Eye (tissue), 1 donor: ENCODE measurements around the gene STEAP1B.
A peak's percentile ranks its signal among the peaks of the same experiment; 100 is the strongest.

ENCODE experiments used
- DNase-seq: peaks from one replicate; pipeline ENCODE4 v3.0.0-alpha.2; 2015

Gene STEAP1B

DNA sequence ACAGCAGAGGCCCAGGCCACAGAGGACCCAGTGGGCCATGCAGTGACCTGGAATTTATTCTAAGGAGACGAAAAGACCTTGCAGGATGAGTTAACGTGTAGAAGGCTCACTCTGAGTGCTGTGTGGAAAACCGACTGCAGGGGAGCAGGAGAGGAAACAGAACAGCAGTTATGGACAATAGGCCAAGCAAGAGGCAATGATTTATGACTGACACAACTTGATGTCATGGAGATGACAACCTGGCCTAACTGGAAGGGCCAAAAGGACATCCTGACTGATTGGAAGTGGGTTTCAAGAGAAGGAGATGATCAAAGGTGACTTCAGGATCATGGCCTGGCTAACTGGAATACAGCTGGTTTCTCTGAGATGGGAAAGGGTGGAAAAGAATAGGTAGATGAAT lies 72.9 kb downstream of the STEAP1B start:
- no peak for DNase-seq

DNA sequence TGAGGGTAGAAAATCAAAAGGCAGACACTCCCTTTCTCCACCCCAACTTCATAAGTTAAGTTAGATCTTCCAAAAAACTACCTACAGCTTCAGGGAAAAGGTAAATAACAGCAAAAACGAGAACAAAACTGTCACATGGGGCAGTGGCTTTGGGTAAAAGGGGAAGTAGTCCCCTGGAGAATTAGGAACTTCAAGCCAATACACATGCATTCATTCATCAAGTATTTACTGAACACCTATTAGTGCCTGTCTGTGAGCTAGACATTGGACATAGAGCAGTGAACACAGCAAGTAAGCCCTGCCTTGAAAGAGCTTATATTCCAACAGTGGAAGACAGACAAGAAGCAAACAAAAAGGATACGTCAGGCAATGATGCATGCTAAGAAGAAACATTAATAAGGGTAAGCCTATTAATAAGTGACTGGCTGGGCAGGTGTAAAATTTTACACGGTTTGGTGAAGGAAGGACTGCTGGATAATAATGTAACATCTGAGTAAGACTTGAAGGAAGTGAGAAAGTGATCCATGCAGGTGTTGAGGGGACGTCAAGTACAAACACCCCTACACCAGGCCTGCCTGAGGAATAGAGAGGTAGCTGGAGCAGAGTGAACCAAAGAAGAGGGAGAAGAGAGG lies 73.4 kb downstream of the STEAP1B start:
- no peak for DNase-seq

DNA sequence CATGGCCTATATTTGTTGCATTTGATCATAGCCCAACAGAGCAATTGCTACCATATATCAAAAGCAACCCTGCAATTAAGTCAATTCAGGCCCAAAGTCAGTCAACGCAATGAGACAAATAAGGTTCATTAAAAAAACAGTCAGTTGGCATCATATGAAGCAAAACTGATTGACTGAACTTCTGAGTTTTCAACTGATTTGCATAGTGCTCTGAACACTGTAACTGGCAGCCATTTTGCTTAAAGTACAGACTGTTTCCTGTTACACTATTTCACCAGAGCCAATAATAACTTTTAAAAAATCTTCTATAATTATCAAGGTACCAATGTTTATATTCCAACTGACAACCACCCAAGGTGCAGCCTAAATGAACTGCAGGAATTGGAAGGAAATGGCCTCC lies 74.6 kb downstream of the STEAP1B start:
- DNase-seq = no peak

DNA sequence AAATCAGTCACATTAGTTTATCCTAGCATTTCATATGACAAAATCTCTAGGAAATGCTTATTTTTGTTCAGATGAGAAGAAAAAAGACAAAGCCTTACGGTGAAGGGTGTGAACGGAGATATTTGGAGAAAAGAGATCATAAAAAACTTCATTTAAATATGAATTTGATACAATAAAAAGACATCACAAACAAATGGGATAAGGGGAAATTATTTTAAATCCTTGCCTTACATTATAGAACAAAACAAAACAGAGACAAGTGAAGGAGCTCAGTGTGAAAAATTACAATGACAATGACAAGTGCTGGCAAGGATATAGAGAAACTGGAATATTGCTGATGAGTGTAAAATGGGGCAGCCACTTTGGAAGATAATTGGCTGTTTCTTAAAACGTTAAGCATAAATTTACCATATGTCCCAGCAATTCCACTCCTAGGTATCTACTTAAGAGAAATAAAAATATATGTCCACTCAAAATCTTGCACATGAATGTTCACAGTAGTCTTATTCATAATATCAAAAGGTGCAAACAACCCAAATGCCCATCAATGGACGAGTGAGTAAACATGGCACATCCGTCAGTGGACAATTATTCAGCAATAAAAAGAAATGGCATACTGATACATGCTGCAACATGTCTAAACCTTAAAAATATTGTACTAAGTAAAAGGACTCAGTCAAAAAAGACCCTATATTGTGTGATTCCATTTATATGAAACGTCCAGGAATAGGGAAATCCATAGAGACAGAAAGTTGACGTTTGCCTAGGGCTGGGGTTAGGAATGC lies 77.0 kb downstream of the STEAP1B start:
- no peak for DNase-seq

DNA sequence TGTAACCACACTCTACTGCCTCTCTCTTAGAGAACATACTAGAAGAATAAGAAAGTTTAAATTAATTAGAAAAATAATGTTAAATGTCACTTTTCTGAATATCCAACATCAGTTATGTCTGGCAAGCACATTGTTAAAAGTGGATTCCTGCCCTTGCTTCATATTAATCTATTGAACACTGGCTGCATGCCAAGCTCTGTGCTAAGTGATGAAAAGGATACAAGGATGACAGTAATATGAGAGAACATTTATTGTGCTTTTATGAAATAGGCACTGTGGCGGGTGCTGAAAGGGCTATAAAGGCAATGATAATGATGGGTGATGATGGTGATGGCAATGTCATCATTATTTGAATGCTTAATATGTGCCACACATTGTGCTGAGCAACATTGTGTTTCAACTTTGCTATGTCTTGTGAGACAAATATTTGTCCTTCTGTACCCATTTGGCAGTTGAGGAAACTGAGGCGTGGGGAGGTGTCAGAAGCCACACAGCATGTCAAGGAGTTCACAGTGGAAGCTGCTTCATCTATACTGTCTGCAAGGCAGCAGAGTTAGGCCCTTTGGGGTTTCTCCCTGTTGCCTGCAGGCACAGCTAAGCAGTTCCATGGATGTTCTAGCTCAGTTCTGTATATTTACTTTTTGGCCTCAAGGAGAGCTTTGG lies 78.9 kb downstream of the STEAP1B start:
- DNase-seq = peak; percentile 42

DNA sequence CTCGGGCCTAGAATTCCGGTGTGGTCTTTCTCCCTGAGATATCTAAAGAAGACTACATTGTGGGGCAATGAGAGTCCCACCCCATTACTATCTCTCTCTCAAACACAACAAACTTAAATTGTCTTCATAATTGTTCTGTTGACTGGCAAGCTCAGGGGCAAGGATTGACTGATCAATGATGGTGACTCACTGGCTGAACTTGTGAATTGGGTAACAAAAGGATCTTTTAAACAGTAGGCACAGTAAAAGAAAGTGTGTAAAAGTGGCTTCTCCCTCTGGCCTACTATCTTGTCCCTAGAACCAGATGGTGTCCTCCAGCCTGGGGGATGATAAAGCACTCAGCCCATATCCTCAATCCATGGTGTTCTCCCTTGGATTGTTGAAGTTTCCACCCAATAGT lies 80.0 kb downstream of the STEAP1B start:
- no peak for DNase-seq

DNA sequence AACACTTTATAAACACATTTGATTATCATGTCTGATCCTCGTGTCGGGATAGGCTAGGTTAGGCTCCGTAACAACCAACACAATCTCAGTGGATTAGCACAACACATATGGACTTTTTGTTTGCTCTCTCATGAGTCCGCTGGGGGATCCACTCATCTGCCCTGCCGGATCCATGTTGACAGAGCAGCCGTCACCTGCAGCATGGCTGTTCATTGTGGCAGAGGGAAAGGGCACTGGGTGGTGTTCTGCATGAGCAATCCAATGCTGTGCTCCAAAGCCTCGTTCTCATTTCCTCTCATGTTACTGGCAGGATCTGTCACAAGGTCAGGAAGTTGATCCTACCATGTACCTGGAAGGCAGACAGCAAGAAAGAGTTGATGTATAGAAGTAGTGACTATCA lies 80.5 kb downstream of the STEAP1B start:
- DNase-seq = no peak

DNA sequence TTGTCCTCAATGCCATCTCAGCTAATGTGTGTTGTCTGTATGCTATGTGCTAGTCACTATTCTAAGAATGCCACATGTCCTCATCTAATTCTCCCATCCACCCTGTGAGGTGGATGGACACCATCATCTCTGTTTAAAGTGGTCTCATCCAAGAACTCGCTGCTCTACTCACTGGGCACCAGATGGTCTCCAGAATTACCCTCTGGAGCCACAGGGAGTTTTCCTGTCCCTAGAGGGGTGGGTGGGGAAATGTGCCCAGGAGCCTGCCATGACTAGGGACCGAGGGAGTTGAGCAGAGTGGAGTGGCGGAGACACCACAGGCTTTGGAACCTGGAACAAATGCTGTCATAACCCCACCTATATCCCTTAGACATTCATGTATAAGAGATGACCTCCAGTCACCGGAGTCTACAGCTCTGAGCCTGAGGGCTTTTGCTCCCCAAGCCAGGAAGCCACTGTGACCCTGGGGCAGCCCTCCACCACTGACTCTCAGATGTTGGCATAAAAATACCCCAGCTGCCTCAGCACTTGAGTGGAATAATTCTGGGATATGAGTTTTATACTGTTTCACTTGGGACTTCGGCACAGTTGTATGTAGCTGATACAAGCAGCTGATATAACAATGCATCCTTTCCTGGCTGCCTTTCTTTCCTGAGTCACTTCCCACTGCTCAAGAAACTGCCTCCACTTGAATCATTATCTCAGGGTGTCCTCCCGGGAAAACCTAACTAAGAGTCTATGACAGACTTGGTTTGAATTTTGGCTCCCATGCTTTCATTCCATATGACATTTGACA lies 81.5 kb downstream of the STEAP1B start:
- DNase-seq = no peak

DNA sequence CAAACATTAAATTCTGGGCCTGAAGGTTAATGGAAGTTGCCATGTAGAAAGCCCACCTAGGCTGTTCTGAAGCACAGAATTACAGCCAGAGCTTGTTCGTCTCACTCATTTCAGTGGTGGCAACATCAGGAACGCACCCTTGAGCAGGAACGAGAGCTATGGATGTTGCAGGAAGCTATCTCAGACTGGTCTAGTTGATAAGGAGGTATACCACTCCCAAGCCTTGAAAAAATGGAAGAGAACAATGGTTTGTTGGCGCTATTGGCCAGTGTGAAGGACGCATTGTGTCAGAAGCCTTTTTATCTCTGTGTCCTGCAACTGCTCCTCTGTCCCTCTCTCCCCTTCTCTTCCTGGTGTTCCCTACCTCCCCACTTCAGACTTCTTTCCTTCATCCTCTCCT lies 82.1 kb downstream of the STEAP1B start:
- DNase-seq = no peak

DNA sequence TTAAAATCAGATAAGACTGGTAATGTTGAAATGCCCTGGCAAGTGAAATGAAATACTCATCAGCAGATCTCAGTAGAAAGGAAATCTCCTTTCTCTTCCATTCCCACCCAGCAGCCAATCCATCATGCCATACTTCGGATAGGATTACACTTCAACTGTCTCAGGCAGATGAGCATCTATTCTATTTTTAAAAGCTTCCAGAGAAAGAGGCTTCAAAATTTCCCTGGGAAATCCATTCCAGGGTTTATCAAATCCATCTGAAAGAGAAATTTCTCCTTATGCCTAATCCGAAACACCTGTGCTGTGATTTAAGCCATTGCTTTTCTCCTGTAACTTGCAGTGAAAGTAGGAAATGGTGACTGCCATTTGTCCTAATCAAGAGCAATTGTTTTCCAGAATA lies 82.6 kb downstream of the STEAP1B start:
- DNase-seq = no peak

DNA sequence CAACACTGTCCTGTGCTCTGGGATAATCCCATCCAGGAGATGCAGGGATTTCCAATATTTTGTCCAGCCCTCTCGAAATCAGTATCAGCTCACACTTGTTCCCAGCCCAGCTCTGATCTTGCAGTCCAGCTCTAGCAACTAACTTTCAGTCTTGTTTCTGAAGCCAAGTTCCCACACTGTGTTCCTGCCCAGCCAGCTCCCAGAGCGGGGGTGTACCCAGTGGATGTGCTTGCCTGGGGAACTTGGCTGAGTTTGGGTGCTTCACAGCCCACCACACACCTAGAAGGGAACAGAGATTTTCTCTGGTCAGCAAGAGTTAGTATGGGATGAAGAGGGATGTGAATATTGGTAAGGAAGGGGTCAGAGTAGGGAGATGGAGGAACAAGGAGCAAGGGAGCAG lies 85.6 kb downstream of the STEAP1B start:
- no peak for DNase-seq

DNA sequence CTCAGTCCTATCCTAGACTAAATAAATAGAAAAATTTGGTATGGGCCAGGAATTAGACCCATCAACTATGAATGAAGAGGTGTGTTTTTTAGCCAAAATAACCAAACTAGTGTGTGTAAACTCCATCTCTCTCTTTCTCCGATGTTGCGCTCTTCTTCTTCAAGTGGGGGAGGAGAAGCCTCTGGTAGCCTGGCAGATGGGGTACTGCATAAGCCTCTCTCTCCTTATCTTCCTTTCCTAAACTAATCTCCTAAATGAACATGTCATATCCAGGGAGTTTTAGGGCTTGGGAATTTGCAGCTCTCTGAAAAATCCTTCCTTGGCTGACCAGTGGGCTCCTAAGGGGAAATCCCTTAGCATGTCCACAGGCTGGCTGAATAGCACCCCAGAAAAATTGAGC lies 86.8 kb downstream of the STEAP1B start:
- no peak for DNase-seq

DNA sequence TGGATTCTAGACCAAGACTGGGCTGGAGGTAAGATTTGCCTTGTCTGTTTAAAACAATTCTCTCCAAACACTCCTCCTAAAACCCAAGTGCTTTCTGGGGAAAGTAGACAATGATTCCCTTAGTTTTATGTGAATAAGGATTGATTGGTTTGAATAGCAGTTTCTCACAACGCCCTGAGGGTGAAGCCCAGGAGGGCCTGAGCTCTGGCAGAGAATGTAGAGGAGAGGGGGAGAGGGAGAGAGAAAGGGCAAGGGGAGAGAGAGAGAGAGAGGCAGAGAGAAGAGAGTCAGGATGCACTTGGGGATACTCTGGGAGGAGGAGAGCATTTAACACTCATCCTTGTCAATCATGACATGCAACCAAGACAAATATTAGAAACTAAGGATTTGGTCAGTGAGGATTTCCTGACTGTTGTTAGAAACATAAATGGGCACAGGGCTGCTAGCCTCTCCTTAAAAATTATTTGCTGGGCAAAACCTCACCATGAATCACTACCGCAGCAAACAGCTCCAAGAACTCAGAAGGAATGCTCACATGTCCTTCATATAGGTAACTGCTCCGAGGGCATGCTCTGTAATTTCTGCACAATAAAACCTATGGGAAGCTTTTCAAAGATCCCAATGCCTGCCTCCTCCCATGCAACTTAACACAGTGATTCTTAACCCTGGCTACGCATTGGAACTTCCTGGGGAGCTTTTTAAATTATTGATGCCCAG lies 87.9 kb downstream of the STEAP1B start:
- DNase-seq = no peak

DNA sequence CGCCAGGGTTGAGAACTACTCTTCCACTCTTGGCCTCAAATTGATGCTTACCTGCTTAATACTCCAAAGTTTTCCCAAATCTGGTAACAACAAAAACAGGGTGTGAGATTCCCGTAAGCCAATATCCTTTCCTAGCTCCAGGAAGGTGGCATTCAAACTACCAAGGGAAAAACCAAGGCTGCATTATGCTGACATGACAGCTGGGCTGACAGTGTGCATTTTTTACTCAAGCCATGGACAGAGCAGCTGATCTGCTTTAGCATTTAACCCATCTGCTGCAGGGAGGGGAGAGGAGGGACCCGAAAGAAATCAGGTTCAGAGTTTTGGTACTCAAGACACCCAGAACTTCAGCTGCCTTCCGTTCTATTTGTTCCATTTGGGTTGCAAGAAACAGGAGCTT lies 93.3 kb downstream of the STEAP1B start:
- DNase-seq = no peak

DNA sequence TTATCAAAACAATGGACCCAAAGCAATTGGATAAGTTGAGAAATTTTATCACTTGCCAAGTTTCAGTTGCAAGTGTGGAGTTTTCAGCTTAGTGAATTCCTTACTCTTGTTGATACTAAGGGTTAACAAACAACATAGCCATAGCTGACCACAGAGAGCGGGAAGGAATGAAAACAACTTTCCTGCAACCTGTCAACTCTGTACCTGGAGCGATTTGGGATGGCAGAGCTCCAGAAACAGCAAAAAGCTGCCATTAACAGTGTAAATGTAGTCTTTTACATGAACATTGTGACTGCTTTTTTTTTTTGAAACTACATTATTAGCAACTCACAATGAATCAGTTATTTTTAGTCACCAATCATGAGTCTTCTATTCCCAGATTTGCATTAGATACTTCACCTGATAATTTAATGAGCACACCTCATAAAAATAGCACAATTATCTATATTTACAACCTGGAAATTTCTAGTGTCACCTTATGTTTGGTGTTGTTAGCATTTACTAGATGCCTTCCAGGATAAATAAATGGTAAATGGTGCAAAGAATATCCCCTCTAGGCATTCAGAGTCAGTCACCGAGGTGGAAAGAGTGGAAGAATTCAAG lies 95.5 kb downstream of the STEAP1B start:
- no peak for DNase-seq

DNA sequence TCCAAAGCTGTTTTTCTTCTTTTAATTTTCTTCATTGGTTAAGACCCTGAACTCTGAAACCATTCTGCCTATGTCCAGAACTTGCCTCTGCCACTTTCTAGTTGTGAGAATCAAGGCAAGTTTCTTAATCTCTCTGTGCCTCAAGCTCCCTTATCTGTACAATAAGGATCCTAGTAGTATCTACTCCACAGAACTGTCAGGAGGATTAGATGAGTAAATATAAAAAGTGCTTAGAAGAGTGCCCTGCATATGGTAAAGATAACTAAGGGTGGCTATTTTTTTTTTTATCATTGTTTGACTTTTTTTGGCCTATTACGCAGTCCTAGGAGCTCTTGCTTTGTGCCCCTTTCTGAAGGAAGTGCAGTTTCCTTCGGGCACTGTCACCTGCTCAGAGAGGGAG lies 96.6 kb downstream of the STEAP1B start:
- DNase-seq = no peak

DNA sequence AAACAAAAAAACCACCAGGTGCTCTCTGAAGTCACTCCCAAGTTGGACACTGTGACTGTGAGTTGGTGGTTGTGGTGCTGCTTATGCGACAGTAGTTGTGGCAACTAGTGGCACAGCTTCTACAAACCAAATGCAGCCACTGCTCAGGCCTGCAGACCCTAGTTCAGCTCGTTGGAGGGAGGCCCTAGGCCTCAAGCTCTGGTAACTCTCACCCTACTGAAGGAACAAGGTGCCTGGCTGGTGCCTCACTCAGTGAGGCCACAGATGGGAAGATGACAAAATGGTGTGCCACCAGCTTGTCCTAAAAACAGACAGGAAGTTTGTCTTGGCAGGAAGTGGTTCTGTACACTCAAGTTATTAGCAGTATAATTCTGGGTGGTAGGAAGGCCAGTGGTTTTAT lies 97.7 kb downstream of the STEAP1B start:
- no peak for DNase-seq

DNA sequence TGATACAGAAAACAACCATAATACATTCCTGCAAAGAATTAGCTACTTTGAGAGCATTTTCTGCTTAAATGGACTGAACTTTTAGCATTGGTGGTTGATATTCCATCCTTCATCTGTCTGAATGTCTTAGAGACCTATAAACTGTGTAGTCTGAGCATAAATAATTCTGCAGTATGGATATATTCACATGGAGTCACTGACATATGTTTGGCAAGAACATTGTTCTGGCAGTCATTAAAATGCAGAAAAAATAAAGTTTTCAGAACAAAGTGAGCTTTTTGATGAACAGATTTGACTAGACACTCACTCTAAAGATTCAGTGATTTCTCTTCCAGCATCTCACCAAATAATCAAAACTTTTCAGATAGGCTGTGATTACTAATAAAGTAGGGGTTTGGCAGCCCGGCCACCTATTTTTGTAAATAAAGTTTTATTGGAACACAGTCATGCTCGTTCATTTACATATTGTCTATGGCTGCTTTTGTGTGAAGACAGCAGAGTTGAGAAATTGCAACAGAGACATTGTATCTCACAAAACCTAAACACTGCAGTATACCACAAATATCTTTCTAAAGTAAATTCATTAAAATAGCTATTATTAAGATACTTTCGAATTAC lies 98.9 kb downstream of the STEAP1B start:
- no peak for DNase-seq

DNA sequence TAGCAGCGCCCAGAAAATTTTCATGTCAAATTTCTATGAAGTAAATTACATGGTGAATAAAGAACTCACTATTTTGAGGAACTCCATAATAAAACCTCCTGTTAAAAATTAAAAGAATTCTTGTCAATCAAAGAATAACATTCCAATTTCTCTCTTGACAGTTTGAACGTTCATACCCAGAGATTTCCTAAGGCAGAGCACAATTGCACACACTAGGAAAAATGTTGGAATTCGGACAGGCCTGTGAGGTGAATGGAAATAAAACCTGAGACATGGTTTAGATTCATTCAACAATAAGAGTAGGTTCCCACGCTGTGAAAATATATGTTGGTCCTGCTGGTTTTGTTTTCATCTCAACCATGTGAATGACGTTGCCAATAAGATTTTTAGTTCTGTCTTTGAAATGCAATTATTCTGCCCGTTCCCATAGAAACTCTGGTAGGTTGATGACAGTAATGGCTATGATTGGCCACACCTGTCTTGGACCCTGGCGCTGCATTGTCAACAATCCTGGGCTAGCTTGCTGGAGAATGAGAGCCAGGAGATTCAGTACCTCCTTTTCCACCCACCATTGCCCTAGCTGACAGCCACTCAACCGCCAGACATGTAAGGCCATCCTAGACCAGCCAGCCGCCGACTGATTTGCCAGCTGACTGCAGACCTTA lies 99.7 kb downstream of the STEAP1B start:
- no peak for DNase-seq

DNA sequence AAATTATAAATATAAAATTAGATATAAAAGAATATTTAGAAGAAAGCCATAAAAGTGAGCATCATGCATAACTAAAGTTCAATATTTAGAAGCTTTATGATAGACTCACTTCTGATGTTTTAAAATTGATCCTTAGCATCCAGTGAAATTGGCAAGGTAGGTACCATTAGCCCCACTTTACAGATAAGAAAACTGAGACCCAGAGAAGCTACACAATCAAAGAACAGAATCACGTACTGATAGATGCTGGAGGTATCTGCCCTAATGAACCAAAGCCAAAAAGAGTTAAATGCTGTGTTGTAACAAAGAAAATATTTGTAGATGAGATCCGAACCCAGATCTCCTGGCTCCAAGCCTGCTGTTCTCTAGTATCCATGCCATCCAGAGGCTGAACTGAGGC lies 100.4 kb downstream of the STEAP1B start:
- DNase-seq = no peak

DNA sequence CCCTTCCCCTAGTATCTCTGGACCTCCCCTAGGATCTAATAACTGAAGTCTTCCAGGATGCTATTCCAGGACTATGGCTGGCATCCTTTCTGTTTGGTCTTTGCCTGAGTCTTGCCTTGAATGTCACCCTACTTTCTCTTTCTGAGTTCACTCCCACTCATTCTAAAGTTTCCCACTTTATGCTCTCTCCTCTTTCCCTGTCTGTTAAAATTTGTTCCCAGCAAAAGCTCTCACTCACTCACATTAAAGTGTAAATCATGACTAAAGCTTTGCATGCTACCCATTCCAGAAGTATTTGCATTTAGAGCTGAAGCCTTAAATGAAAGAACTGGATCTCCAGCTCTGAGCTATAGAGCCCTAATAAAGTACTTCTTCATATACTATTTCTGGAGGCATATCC lies 100.9 kb downstream of the STEAP1B start:
- DNase-seq = no peak
